Type B pancreatic cell (in vitro differentiated cells): ENCODE data around the gene APBA3. TPM values are rescaled to one million over a fixed set of nuclear protein-coding genes. Genes with fewer than 3 reads are reported as not detected.

ENCODE experiments used
- DNase-seq: peaks from one replicate; pipeline ENCODE4 v3.0.0; 2021; ENCODE audit warnings: mixed read lengths; ENCODE audit not compliant: unreplicated experiment; ENCODE audit errors: extremely low spot score
- H3K27ac Mint-ChIP-seq: 2 replicates; pipeline ENCODE4 v1.8.0; 2021; ENCODE audit warnings: mild to moderate bottlenecking, mixed read lengths
- H3K27me3 Mint-ChIP-seq: 2 replicates; pipeline ENCODE4 v1.8.0; 2021; ENCODE audit warnings: mixed read lengths
- H3K36me3 Mint-ChIP-seq: 2 replicates; pipeline ENCODE4 v1.8.0; 2021; ENCODE audit warnings: mixed read lengths
- H3K4me1 Mint-ChIP-seq: one replicate; pipeline ENCODE4 v1.8.0; 2021; ENCODE audit warnings: mixed read lengths; ENCODE audit not compliant: unreplicated experiment
- H3K4me3 Mint-ChIP-seq: 2 replicates; pipeline ENCODE4 v1.8.0; 2021; ENCODE audit warnings: mild to moderate bottlenecking, mixed read lengths
- H3K9me3 Mint-ChIP-seq: 2 replicates; pipeline ENCODE4 v1.8.0; 2021; ENCODE audit warnings: mixed read lengths
- CTCF ChIP-seq: fragments of 200-600 bp; sonication (generic); conservative IDR thresholded peaks from 2 replicates; pipeline ENCODE4 v1.5.0; 2021; ENCODE audit warnings: antibody characterized with exemption, mild to moderate bottlenecking
- total RNA-seq: library from RNA; stranded (reverse); gene quantifications from 2 replicates; pipeline ENCODE4 v1.2.1, GENCODE V29; 2021; ENCODE audit warnings: low replicate concordance

The APBA3 gene
- total RNA-seq, 1 donor from 2014 or later: 28.5 TPM

GRCh38 chr19:3753631-3754410 lies 7.7 kb downstream of the APBA3 start:
- no peak for DNase-seq
- Mint-ChIP-seq H3K4me1 (no peaks in the 10 kb centered on the region), H3K27me3 (no peaks in the 10 kb centered on the region), H3K9me3 (no peaks in the 10 kb centered on the region), H3K4me3 (no peak overlapping the region), H3K27ac (no peak overlapping the region), H3K36me3 (peaks cover 5% of the 10 kb centered on the region)
- no peak for TF ChIP-seq CTCF

GRCh38 chr19:3752492-3752891 lies 9.0 kb downstream of the APBA3 start:
- H3K27me3 Mint-ChIP-seq: no peaks in the 10 kb centered on the region
- no peak for TF ChIP-seq CTCF
- no peak overlapping the region for H3K27ac Mint-ChIP-seq
- no peaks in the 10 kb centered on the region for H3K9me3 Mint-ChIP-seq
- no peak overlapping the region for H3K4me3 Mint-ChIP-seq
- no peaks in the 10 kb centered on the region for H3K4me1 Mint-ChIP-seq
- H3K36me3 Mint-ChIP-seq: peaks cover 5% of the 10 kb centered on the region
- DNase-seq: no peak

- H3K27ac Mint-ChIP-seq: no peak overlapping the region
- H3K4me1 Mint-ChIP-seq: no peaks in the 10 kb centered on the region
Measured at GRCh38 chr19:3751236-3751635, 10.3 kb downstream of the APBA3 start.

GRCh38 chr19:3750211-3750610 lies 11.3 kb downstream of the APBA3 start:
- Mint-ChIP-seq H3K27ac (no peak overlapping the region), H3K4me1 (no peaks in the 10 kb centered on the region), H3K36me3 (peaks cover 4% of the 10 kb centered on the region), H3K9me3 (no peaks in the 10 kb centered on the region), H3K4me3 (no peak overlapping the region), H3K27me3 (no peaks in the 10 kb centered on the region)
- TF ChIP-seq CTCF: no peak
- no peak for DNase-seq

More at GRCh38 chr19:3751236-3751635, 10.3 kb downstream of the APBA3 start:
- Mint-ChIP-seq H3K27me3 (no peaks in the 10 kb centered on the region), H3K9me3 (no peaks in the 10 kb centered on the region), H3K4me3 (no peak overlapping the region), H3K36me3 (peaks cover 5% of the 10 kb centered on the region)
- DNase-seq: no peak
- TF ChIP-seq CTCF: no peak

- no peak overlapping the region for H3K27ac Mint-ChIP-seq
- H3K4me1 Mint-ChIP-seq: no peaks in the 10 kb centered on the region
- DNase-seq: no peak
- H3K4me3 Mint-ChIP-seq: no peak overlapping the region
- no peaks in the 10 kb centered on the region for H3K9me3 Mint-ChIP-seq
- no peak for TF ChIP-seq CTCF
- H3K36me3 Mint-ChIP-seq: no peaks in the 10 kb centered on the region
- H3K27me3 Mint-ChIP-seq: no peaks in the 10 kb centered on the region
Measured at GRCh38 chr19:3748965-3749364, 12.5 kb downstream of the APBA3 start.
